Activated CD4-positive, alpha-beta T cell treated with anti-CD3 and anti-CD28 coated beads for 1 hour (primary cell): ENCODE results near the gene RHOF.
A peak's percentile ranks its signal among the peaks of the same experiment; 100 is the strongest.

ENCODE experiments used
- DNase-seq: peaks from one replicate; pipeline ENCODE4 v3.0.0-alpha.2; 2020

RHOF gene

DNA sequence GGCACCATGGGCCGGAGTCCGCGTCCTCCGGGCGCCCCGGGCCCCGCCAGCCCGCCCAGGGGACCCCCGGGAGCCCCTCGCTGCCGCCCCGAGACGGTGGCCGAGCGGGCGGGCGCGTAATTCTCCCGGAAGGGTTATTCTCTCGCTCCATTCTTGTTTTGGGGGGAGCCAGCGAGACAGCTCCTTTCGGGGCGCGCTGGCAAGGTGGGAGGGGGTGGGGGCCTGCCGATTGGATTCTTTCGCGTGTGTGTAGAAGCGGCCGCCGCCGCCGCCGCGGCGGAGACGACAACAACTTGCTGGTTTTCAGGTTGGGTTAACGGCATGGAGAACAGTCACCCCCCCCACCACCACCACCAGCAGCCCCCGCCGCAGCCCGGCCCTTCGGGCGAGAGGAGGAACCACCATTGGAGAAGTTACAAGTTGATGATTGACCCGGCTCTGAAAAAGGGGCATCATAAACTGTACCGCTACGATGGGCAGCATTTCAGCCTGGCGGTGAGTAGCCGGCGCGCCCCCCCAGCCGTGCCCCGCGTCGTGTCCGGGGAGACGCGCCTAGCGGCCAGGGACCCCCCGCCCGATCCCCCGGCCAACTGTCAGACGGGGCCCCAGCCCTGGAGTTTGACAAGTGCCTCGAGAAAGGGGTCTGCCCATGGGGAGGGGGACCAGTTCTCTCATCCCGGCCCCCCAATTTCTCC is 11.1 kb upstream of the RHOF start:
- DNase-seq = peak; percentile 47

DNA sequence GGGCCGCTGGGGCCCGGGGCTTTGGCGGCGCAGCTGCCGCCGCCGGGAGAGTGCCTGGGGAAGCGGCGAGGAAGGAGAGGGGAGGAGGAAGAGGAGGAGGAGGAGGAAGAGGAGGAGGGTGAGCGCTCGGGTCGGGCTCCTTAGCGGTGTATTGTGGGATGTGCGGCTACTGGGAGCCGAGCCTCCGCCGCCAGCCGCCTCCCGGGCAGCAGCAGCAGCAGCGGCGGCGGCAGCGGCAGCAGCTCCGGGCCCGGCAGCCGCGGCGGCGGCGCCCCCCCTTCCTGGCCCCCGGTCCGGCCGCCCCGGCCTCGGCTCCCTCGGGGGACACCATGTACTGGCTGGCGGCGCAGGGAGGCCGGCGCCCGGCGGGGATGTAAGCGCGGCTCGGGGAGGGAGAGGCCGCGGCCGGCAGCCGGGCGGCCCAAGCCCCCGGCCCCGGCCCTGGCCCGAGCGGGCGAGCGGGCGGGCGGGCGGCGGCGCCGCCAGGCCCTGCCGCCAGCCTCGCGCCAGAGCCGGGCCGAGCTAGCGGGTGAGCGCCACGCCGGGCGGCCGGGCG is 10.5 kb upstream of the RHOF start, which contains the start of gene SETD1B:
Gene SETD1B (plus strand): TSS at position 149 of the 556 bp plus-strand sequence. CDS start 729 bp downstream, outside the sequence.
- no peak for DNase-seq

DNA sequence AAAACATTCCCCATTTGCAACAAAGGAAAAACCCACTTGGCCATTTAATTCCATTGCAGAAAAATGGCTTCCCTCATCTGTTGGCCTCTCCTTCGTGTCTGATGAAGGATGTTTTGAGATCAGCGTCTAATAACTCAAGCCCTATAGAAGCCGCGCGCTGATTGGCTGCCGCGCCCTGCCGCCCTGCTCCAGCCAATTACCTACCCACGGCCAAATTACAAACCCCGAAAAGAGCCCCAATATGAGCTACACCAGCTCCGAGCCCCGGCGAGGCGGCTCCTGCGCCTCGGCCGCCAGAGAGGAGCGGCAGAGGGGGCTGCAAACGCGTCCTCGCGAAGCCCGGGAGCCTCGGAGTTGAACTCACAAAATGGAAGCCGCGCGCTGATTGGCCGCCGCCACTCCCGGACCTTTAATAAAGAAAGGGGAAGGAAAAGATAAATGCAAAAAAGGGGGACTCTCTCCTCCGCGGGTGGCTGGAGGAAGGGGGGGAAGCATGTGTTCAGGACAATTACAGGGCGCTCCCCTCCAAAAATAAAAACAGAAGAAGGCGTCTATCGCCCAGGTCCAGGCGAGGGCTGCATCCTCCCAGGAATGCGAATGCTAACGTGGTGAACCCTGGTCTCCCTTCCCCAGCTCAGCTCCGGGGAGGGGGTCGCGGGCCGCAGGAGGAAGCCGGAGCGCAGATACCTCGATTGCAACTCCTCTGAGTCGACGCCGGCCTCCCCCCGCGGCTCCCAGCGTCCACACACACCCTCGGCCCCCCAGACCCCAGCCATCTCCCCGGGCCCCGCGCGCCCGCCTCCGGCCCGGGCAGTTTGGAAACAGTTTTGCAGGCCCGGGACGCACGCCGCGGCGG is 9.6 kb upstream of the RHOF start:
- peak; percentile 78 for DNase-seq

DNA sequence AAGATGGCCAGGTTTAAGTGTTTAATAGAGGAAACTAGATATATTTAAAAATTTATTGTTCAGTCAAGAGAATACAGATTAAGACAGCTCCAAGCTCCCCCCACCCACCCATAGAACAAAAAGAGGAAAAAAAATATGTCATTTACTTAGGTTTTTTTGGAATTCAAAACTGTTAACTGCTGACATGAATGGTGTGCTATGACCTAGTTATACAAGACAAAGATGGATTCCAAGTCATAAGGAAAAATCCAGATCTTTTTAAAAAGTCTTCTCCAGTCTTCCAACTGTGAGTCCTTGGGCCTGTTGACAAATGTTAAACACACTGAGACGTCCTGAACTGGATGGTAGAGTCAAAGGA is 9.0 kb upstream of the RHOF start:
- DNase-seq = no peak

DNA sequence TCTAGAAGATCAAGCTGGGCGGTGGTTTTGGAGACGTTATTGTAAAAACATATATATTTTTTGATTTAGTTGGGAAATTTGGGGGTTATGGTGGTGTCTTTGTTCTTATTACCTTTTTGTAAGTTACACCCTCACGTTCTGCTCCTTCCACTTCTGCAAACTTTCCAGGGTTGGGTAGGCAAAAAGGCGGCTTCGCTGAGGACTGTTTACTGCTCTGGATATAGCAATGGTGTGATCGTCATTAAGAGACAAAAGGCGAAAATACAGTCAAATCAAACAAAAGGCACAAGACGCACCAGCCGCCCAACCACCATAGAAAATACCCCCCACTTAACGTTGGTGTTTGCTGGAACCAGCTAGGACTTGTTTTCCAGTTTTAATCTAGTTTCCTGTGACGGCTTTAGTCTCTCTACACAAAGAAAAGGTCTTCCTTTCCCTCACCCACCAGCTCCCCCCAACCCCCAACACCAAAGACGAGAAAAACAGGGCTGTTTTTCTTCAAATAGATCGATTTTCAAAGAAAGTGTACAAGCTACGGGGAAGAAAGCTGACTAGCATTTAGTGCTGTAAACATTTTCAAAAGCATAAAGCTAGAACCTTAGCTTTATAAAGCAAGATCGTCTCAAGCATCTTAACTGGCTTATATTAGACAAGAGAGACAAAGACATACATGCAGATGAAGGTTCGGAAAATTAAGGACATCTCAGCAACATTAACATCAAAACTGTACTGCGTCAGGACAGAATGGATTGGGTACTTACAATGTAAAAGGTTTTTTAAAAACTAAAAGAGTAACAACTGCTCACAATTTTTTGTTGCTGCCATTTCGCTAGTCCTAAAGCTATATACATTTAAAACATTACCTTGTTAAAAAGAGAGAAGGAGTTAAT is 8.4 kb upstream of the RHOF start:
- DNase-seq = no peak

DNA sequence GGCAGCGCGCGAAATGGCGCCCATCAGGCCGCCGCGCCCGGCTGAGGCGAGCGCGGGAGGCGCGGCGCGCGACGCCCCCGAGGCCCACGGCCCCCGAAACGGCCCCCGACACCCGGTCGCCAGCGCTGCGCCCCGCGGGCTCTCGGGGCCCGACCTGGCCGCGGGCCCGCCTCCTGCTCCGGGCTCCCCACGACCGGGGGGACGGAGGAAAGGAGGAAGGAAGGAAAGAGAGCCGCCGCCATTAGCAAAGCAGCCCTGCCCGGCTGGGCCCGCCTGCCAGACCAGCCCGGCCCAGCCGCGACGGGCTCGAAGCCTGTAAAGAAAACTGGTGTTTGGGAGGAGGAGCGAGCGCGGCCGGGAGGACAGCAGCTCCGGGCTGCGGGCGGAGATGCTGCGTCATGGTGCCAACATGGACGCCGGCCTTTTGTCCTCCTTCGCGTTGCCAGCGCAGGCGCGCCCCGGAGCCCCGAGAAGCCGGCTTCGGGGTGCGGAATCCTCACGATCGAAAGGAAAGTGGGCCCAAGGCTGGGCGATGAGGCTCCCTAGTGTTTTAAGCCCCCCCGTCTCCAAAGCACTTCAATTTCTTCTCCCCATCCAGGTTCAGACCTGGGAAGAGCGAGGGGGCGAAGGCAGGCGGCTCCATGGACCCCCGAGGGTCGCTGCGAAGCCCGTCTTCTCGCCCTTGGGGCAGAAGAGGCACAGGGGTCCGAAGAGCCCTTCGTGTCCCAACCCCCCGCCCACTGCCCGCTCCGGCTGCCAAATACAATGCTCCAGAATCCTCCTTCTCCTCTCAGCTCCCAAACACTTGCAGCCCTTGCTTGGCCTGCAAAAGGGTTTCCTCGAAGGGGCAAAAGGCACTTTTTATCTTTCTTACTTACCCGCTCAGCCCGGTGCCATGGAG is 7.5 kb upstream of the RHOF start:
- DNase-seq = peak; percentile 62

DNA sequence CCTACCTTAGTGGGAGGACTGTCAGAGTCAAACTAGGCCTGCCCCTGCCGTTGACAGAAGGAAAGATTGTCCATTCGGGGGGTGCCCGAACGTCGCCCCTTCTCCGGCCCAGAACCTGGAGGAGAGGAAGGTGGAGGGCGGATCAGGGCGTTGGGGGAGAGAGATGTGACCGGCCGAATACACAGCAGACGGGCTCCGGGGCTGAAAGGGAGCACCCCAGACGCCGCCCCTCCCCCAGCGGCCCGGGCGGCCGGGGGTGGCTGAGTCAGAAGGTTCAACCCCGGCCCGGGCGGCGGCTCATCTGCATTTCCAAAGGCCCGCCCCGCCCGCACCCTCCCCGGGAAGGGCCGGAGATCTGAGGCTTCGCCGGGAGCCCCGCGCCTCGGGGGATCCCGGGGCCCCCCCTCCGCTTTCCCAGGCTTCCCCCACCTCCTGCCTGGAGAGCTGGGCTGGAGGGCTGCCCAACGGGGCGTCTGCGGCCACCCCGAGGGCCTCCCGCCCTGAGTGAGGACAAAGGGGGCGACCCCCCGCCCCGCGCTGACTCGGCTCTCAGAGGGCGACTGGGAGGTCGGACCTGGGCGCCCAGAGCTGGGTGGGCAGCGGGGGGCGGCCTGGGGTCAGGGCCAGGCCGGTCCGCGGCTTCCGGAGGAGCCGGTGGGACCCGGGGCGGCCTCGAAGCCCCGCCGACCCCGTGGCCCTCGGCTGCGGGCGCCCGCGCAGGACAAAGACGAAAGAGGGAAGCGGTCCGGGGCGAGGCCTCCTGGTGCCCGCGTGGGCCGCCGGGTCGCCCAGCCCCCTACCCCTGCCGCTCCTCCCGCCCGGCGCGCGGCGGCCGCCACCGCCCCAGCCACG is 6.6 kb upstream of the RHOF start:
- DNase-seq = peak; percentile 68

DNA sequence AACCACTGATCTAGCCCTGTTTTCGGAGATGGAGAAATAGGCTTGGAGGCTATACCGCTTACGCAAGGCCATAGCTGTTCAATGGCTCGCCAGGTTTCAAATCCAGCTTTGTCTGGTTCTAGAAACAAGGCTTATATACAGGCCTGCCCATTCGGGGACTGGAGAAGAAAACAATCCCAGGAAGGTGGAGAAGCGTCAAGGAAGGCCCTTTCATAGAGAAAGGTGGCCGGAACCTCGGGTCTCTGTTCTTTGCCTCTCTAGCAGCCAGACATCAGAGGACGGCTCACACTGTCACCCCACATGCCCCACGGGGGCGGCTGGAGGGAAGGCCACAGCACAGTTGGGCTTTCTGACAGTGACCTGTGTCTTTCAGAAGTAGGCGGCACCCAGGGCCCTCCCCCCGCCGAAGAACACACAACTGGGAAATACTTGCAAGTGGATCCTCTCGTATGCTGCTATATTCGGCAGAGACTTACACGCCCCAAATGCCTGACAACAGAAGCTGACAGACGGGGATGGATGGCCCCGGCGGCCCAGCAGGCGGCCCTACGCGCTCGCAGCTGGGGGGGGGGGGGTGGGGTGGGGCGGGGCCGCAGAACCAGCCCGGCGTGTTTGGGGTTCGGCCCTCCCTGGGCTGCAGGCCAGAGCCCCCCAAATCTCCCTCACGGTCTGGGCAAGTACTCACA is 5.8 kb upstream of the RHOF start:
- no peak for DNase-seq

DNA sequence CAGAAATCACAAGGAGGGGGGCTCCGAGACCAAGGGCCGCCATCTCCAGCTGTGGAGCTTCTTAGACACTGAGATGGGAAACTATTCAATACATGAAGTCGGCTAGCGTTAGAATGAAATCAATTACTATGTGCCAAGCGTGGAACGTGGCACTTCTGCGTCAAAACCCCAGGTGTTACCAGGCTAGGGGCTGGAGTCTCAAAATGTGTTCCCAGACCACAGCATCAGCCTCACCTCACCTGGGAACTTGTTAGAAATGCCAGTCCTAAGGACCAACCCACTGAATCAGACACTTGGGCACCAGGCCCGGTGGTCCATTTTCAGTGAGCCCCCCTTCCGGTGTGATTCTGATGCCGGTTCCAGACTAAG is 5.3 kb upstream of the RHOF start:
- DNase-seq = no peak

DNA sequence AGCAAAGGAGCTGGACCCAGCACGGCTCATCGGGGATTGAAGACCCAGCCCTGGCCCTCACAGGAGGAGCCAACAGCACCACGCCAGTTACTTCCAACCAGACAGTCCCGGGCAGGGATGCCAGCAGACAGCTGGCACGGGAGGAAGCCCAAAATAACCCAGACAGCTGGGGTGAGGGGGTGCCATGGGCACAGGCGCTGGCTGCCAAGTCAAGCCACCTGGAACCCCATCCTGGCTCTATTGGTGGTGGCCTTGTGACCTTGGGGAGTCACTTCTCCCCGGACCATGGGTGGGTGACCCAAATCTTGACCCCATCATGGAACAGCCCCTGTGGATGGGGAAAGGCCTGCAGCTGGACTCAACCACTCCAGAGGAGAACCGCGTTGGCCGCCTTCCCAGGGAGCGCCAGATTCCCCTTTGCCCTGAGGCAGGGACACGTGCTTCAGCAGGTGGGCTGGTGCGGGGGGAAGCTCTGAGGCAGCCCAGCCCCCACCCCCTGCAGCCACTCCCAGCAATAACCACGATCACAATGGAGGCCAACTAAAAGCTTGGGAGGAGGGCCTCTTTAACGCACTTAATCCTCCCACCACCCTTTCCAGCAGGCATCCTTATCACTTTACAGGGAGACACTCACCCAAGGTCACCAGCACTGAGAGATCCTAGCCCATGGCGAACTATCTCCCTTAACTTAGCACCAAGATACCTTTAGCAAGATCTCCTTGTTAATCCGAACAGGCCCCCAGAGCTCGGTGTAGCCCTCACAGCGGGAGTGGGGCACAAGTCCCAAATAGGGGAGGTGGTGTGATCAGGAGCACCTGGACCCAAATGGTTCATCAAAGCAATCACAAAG is 4.7 kb upstream of the RHOF start:
- DNase-seq = no peak

DNA sequence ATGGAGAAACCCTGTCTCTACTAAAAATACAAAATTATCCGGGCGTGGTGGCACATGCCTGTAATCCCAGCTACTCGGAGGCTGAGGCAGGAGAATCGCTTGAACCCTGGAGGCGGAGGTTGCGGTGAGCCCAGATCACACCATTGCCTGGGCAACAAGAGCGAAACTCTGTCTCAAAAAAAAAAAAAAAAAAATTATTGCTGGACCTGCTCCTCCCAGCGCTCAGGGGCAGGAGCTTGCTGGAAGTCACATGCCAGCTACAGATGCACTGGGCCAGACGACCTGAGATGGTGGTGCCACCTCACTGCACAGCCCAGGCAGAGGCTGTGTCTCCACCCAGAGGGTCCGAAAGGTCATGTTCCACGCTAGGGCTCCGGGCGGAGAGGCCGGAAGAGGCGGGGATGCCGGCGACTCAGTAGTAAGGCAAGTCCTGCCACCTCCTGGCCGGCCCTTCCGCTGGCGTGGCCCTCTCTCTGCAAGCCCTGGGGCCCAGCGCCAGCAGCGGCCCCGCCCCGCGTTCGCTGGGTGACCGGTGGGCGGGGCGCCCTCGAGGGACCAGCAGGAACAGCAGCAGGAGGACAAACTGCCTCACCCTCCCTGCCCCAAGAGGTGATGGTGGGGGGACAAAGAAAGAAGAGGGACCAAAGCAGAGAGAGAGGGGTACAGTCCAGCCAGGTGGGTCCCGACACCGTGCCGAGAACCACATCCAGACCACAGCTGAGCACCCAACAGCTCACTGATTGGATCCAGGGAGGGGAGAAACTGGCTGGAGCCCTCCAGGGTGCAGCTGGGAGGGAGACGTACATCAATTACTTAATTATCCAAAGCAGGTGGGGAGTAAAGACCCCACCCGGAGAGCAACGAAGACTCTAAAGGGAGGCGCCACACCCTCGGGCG is 3.6 kb upstream of the RHOF start:
- no peak for DNase-seq

DNA sequence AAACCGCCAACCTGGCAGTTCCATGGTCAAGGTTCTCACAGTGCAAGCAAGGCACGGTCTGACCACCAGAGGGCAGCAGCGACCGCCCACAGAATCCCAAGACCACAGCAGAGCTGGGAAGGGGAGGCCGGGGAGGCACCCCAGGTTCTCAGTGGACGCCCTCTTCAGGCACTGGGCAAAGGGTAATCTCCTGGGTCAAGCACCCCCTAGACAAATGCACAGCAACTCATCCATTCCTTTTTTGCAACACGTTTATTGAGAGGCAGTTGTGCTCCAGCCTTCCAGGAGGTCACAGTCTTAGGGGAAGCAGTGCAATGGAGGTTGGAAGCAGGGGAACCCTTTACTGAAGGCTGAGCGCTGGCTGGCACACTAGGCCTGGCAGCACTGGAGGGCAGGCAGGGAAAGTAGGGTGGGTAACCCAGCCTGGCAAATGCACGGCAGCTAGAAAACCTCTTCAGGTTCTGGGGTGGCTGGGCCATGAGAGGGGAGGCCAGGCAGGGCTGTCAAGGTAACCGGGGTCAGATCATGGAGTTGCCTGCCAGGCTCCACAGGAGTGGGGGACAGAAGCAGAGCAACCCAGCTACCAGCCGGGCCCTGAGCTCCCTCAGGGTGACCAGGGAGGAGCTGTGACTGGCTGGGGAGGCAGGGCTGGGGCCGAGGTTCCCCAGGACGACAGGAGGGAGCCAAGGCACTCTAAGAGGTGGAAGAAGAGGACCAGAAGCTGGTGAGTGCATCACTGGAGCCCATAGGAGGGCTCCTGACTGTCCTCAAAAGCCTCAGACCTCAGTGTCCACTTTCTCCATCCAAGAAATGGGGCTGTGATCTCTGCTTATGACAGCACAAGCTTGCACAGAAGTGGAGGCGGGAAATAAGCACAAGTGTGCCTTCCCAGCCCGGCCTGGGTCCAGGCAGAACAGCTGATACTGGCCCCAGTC is 1.8 kb upstream of the RHOF start:
- DNase-seq = peak; percentile 74

DNA sequence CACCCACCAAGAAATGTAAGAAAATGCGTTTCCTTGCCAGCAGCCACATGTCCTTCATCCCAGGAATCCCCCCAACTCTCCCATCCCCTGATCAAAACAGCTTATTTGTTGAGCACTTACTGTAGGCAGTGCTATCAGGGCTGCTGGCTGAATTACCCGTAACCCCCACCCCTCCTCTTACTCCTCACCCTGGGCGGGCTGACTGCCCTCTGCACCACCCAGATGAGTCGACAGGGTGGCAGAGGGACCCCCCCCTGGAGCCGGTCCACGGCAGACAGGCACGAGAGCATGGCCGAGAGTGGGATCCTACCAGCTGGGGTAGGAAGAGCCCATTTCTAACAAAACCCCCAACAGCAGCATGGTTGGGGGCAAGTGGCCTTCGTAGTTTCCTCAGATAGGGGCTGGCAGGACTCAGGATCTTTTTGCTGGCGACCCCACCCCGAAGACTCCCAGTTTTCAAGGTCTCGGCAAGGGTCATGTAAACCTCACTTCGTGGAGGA is 1.1 kb upstream of the RHOF start:
- DNase-seq = peak; percentile 39

DNA sequence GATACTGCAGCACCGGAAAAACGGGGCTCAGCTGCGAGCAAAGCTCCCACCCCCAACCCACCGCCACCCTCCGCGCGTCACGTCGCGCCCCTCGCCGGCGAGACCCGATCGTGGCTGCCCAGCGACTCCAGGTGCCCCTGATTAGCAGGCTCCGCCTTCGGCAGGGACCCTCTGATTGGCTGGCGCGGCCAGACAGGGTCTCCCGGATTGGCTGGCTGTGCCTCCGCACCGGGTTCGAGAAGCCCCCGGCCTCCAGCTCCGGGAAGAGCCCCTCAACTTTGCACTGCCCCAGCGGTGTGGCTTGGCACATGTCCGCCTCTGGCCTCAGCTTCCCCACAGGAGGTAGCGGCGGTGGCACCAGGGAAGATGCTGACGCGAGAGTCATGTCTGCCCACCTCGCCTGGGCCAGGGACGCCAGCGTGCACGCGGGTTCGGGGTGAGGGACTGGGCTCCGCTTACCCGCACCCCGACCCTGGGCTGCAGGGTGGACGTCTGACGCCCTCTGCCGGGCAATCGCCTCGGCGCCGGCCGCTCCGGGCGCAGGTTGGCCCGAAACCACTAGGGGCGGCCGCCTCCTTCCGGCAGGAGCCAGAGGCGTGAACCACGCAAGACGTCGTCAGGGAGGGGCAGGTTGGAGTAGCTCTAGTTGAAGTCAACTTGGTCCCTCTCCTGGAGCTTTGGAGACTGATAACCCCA is 498 bp upstream of the RHOF start:
- DNase-seq = peak; percentile 94

DNA sequence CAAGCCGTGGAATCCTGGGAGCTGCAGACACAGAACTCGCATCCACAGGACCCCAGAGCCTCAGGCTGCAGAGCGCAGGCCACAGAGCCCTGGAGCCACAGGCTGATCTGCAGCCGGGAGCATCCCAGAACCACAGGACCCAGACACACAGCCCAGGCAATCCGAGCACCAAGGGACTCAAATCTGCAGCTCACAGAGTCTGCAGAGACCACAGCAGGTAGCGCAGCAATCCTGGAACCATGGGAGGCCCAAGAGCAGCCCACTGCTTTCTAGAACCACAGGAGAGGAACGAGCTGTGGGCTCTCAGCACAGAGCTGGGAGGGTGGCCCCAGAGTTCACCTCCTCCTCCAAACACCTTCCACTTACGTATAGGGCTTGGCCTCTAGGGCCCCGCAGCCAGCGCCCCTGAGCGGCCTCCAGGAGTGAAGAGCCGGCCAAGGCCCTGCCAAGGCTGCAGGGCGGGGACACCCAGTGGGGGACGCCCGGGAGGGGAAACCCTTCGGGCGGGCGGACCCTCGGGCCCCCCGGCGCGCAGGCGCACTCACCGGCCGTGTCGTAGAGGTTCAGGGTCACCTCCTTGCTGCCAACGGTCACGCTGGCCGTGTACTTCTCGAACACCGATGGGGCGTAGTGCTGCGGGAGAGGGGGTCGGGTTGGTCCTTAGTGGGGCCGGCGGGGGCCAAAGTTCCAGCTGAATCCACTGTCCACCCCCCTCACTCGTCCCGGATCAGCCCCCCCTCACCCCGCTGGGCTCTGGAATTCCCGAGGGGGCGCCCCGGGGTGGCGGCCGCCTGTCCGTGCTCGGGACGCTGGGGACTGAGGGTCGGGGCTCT is 665 bp downstream of the RHOF start:
- DNase-seq = peak; percentile 36
